ENCODE data around the gene CALCOCO1.
"Not testable (repeated sequence)": the region's sequence is repeated elsewhere in the genome, so short reads cannot be mapped to it uniquely, and the experiment has no call there.

Gene CALCOCO1

DNA sequence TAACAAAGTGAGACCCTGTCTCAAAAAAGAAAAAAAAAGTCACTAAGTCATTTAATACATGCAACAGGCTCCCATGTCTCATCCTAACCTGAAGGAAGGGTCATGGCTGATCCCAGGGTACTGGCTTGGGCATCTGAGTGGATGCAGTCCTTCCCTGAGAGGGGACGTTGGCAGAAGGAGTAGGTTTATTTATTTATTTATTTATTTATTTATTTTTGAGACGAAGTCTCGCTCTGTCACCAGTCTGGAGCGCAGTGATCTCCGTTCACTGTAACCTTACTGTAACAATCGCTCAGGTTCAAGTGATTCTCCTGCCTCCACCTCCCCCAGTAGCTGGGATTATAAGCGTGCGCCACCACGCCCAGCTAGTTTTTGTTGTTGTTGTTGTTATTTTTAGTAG lies 7.2 kb upstream of the CALCOCO1 start:
- DNase-seq (ENCODE audit: low read depth in 2 of 2, low spot score in 1 of 2): no peak

DNA sequence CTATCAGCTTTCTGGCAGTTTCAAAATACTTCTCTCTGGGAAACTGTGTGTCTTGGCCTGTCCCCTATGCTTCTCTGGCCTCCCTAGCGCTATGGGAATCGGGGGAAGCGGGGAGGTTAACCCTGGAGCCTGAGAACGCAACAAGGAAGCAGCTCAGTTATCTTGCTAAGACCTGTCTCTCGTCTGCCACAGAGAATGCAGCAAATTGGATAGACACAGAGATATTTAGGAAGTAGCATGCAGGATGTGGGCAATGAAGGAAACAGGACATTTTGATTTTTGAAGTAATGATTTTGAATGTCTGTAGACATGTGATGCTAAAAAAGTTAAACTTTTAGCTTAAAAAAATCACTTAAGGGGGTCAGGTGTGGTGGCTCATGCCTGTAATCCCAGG lies 6.6 kb upstream of the CALCOCO1 start:
- no peak for DNase-seq (ENCODE audit: low read depth in 2 of 2, low spot score in 1 of 2)

GRCh38 chr12:53733051-53733806 lies 6.0 kb upstream of the CALCOCO1 start:
- no peak for DNase-seq (ENCODE audit: low read depth in 2 of 2, low spot score in 1 of 2)

DNA sequence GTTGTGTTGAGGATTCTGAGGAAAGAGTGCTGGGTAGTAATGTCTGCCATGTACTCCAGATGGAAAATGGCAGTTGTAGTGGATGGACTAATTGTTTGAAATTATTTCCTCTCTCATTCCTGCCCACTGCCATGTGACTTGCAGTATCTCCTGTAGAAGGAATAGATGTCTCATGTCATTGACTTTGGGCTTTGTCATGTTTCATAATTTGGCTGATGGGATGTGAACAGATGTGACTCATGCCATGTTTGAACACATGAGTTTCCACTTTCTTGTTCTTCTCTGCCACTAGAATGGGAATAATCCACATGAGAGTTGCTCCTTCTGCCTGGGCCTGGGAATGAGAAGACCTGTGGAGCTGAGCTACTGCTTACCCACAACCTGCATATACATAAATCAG lies 2.4 kb upstream of the CALCOCO1 start:
- DNase-seq (ENCODE audit: low read depth in 2 of 2, low spot score in 1 of 2): no peak

- DNase-seq (ENCODE audit: low read depth in 2 of 2, low spot score in 1 of 2): no peak
Observed at GRCh38 chr12:53728206-53728605, 954 bp upstream of the CALCOCO1 start.

- no peak for DNase-seq (ENCODE audit: low read depth in 2 of 2, low spot score in 1 of 2)
Observed at GRCh38 chr12:53726946-53727309, 324 bp downstream of the CALCOCO1 start.

- DNase-seq (ENCODE audit: low read depth in 2 of 2, low spot score in 1 of 2): no peak
Observed at GRCh38 chr12:53726341-53726740, 911 bp downstream of the CALCOCO1 start.

- no peak for DNase-seq (ENCODE audit: low read depth in 2 of 2, low spot score in 1 of 2)
Observed at GRCh38 chr12:53725824-53726223, 1.4 kb downstream of the CALCOCO1 start.

DNA sequence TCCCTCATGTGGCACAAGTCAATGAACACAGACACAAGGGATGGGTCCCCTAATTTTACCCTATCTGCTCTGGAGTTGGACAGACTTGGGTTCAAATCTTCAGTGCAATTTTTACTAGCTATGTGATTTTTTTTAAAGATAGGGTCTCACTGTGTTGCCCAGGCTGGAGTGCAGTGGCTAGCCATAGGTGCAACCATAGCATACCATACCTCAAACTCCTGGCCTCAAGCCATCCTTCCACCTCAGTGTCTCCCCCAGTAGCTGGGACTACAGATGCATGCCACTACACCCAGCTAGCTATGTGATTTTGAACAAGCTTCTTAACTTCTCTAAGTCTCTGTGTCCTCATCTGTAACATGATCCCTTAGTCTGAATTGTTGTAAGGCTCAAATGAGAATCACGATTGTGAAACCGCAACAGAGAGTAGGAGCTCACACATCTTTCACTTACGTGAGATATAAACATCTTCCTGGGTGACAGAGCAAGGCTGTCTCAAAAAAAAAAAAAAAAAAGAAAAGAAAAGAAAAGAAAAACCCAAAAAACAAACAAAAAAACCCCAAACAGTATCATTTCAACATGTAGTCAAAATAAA lies 4.7 kb downstream of the CALCOCO1 start:
- no peak for DNase-seq (ENCODE audit: low read depth in 2 of 2, low spot score in 1 of 2)

- no peak for DNase-seq (ENCODE audit: low read depth in 2 of 2, low spot score in 1 of 2)
Observed at GRCh38 chr12:53720946-53721345, 6.3 kb downstream of the CALCOCO1 start.

GRCh38 chr12:53719649-53720048 lies 7.6 kb downstream of the CALCOCO1 start:
- no peak for DNase-seq (ENCODE audit: low read depth in 2 of 2, low spot score in 1 of 2)

DNA sequence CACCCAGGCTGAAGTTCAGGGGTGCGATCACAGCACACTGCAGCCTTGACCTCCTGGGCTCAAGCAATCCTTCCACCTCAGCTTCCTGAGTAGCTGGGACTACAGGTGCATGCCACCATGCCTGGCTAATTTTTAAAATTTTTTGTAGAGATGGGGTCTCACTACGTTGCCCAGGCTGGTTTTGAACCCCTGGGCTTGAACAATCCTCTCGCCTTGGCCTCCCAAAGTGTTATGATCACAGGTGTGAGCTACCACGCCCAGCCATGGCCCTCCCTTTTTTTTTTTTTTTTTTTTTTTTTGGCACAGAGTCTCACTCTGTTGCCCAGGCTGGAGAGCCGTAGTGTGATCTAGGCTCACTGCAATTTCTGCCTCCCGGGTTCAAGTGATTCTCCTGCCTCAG lies 8.7 kb downstream of the CALCOCO1 start:
- not testable (repeated sequence) for DNase-seq (ENCODE audit: low read depth in 2 of 2, low spot score in 1 of 2)

DNA sequence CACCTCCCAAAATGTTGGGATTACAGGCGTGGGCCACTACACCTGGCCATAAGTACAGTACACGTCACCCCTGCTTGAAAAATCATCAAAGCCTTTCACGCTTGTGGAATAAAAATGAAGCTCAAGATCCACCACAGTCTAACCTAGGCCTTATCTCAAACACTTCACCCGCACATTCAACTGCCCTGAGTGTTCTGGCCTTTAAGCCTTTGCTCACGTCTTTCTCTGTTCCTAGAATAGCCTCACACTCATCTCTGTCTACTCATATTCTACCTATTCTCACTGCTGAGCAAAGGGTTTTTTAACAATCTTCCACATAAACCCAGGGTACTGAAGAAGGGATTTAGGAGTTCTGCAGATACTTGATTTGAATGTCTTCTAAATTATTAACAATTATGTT lies 9.9 kb downstream of the CALCOCO1 start:
- no peak for DNase-seq (ENCODE audit: low read depth in 2 of 2, low spot score in 1 of 2)

GRCh38 chr12:53714004-53714403 lies 13.2 kb downstream of the CALCOCO1 start:
- DNase-seq (ENCODE audit: low read depth in 2 of 2, low spot score in 1 of 2): no peak

DNA sequence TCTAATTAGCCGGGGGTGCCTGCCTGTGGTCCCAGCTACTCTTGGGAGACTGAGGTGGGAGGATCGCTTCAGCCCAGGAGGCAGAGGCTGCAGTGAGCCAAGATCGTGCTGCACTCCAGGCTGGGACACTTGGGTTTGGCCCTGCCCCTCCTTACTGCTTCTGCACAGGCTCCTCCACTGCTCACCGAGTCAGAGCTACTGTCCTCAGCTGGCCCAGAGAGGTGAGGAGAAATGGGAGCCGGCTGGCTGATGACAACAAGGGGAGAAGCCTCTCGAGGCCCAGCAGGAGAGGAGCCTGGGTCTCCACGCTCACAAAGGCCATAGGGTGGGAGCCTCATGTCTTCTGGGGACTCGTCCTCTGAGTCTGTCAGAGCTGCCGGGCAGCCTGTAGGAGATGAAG lies 13.7 kb downstream of the CALCOCO1 start:
- DNase-seq (ENCODE audit: low read depth in 2 of 2, low spot score in 1 of 2): no peak

- no peak for DNase-seq (ENCODE audit: low read depth in 2 of 2, low spot score in 1 of 2)
Observed at GRCh38 chr12:53712059-53712643, 15.1 kb downstream of the CALCOCO1 start.

- DNase-seq (ENCODE audit: low read depth in 2 of 2, low spot score in 1 of 2): no peak
Observed at GRCh38 chr12:53710091-53710490, 17.2 kb downstream of the CALCOCO1 start.

DNA sequence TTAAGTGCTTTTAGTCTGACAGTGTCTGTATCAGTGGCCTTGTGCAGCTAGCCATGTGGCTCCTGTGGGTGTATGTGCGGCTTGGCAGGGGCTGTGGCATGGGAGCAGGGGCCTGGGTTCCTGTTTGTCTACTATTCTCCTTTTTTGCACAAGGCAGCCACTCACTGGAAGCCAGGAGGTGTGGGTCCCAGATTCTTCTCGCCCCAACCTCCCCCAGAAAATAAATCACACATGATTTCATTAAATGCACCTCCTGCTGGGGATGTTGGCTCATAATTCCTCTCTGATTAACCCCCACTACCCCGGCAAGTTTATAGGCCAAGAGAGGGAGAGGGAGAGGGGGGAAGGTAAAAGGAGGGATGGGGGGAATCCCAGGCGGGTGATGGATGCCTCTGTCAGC lies 17.6 kb downstream of the CALCOCO1 start:
- DNase-seq (ENCODE audit: low read depth in 2 of 2, low spot score in 1 of 2): no peak

- no peak for DNase-seq (ENCODE audit: low read depth in 2 of 2, low spot score in 1 of 2)
Observed at GRCh38 chr12:53706080-53706479, 21.2 kb downstream of the CALCOCO1 start.

- no peak for DNase-seq (ENCODE audit: low read depth in 2 of 2, low spot score in 1 of 2)
Observed at GRCh38 chr12:53703756-53704155, 23.5 kb downstream of the CALCOCO1 start.

DNA sequence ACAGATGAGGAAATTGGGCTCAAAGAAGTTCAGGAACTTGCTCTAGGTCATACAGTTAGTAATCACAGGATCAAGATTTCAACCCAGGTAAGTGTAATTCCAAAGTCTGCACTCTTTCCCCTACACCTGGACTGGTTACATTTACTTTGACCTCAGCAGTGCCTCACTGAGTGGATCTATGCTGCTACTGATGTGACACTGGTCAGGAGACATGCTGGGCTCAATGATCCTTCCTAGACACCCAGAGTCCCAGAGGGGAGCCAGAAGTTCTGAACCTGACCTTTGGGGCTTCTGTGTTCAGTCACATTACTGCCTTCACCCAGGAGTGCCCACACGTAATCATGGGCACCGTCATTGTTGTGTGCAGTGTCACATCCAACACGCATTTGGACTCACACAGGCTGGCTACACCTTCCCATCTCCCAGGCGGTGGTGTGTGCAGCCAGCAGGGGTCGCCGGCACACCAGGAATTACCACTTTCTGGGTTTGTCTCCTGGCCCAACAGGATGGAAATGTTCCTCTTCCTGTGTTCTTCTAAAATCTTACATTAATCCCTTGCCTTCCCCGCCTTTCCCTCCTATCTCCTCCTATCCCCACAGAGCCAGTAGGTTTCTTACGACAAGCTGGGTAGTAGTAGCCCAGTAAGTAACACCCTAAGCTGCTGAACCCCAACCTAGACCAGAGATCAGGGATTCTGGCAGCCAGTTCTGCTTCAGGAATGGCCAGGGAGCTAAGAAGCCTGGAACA lies 25.6 kb downstream of the CALCOCO1 start:
- peak; percentile 50 to 59 for DNase-seq (ENCODE audit: low read depth in 2 of 2, low spot score in 1 of 2)

- DNase-seq (ENCODE audit: low read depth in 2 of 2, low spot score in 1 of 2): no peak
Observed at GRCh38 chr12:53700567-53700966, 26.7 kb downstream of the CALCOCO1 start.

Measured in stimulated activated CD8-positive, alpha-beta memory T cell treated with anti-CD3 and anti-CD28 coated beads, Interleukin-4, amount 100 ng/mL, for 4 hours (primary cell).